K562 (cell line): ENCODE results near the gene ERCC3. TPM values are rescaled to one million over a fixed set of nuclear protein-coding genes. Genes with fewer than 3 reads are reported as not detected.

Experiments used
- CUX1 ChIP-seq: fragments of 200-800 bp; sonication (Bioruptor generic); IDR thresholded peaks from 2 replicates; pipeline ENCODE4 v1.6.1; 2016; ENCODE audit warnings: missing genetic modification characterization, missing compliant biosample characterization
- GABPB1 ChIP-seq: sonication (generic); formaldehyde crosslinking; IDR thresholded peaks from 2 replicates; pipeline ENCODE4 v1.8.0; 2022; ENCODE audit warnings: mild to moderate bottlenecking, missing genetic modification reagents
- MAFF ChIP-seq: IDR thresholded peaks from 2 replicates; pipeline ENCODE4 v1.6.1; 2012; ENCODE audit warnings: low read length, improper control_type of control experiment
- NCOA6 ChIP-seq: fragments of 450-650 bp; IDR thresholded peaks from 2 replicates; pipeline ENCODE4 v1.6.1; 2017; ENCODE audit warnings: mild to moderate bottlenecking
- PHB ChIP-seq: fragments of 250-450 bp; sonication (Bioruptor Pico); IDR thresholded peaks from 2 replicates; pipeline ENCODE4 v1.5.0; 2021
- RFX5 ChIP-seq: IDR thresholded peaks from 2 replicates; pipeline ENCODE4 v1.6.1; 2011; ENCODE audit warnings: low read depth, mild to moderate bottlenecking, improper control_type of control experiment, low read length
- SP1 ChIP-seq: sonication (generic); formaldehyde crosslinking; IDR thresholded peaks from 2 replicates; pipeline ENCODE4 v1.8.1; 2022; ENCODE audit warnings: mild to moderate bottlenecking, missing genetic modification reagents
- XRCC5 ChIP-seq: fragments of 200-400 bp; formaldehyde crosslinking; IDR thresholded peaks from 2 replicates; pipeline ENCODE4 v1.6.1; 2017; ENCODE audit warnings: low read depth, mild to moderate bottlenecking, low read length
- ZBTB2 ChIP-seq: fragments of 450-650 bp; IDR thresholded peaks from 2 replicates; pipeline ENCODE4 v1.6.1; 2016; ENCODE audit warnings: antibody characterized with exemption
- ZKSCAN3 ChIP-seq: fragments of 250-450 bp; sonication (Bioruptor Pico); IDR thresholded peaks from 2 replicates; pipeline ENCODE4 v1.4.0; 2020
- ZNF134 ChIP-seq: fragments of 250-450 bp; sonication (Bioruptor Pico); conservative IDR thresholded peaks from 2 replicates; pipeline ENCODE4 v1.4.0; 2020
- ZNF197 ChIP-seq: fragments of 200-800 bp; sonication (Bioruptor generic); IDR thresholded peaks from 2 replicates; pipeline ENCODE4 v1.6.1; 2016; ENCODE audit warnings: low read depth, missing genetic modification characterization, missing compliant biosample characterization
- ZNF324 ChIP-seq: fragments of 250-450 bp; sonication (Bioruptor Pico); IDR thresholded peaks from 2 replicates; pipeline ENCODE4 v1.4.0; 2020; ENCODE audit warnings: mild to moderate bottlenecking
- ZNF449 ChIP-seq: fragments of 250-450 bp; sonication (Bioruptor Pico); IDR thresholded peaks from 2 replicates; pipeline ENCODE4 v1.8.0; 2022; ENCODE audit warnings: moderate library complexity, mild to moderate bottlenecking, inconsistent platforms
- polyA plus RNA-seq, 8 experiments: library from polyadenylated mRNA; depleted of rRNA in 4 of 8; stranded (reverse) in 5 of 8; unstranded in 3 of 8; fragments of >200 nt; fragmentation: Nextera tagmentation in 2 of 8; fragmentation: Illumina TruSeq in 1 of 8; extraction: Ambion mirVana in 2 of 8; extraction: Trizol in 1 of 8; gene quantifications; 2 replicates each; pipeline versions ENCODE4 v1.2.1 to v1.2.3, GENCODE V29; 2011 to 2014; ENCODE audit warnings: inconsistent platforms in 1 of 8, missing spikeins in 1 of 8
- total RNA-seq, 7 experiments: library from RNA; depleted of rRNA in 6 of 7; stranded (reverse); fragments of >200 nt in 6 of 7; fragmentation: Illumina TruSeq in 2 of 7; extraction: Trizol in 2 of 7; gene quantifications; 2 replicates each; pipeline versions ENCODE4 v1.2.1 to v1.2.3, GENCODE V29; 2011 to 2021; ENCODE audit warnings: low replicate concordance in 1 of 7

The ERCC3 gene
- total and polyA plus RNA-seq, 9 of the 15 experiments (the other 6 are each of a cell fraction or from before 2014, with no cell fraction given): 17.9 to 61.5 (median 43.1) TPM

GRCh38 chr2:127293748-127294562 is at the start of gene ERCC3 (continued):
- TF ChIP-seq CUX1 (CRISPR knock-in tag) (no peak), ZKSCAN3 (no peak), PHB (no peak), ZBTB2 (no peak), MAFF (no peak), ZNF134 (CRISPR knock-in tag) (no peak), XRCC5 (no peak), NCOA6 (no peak), ZNF197 (no peak), SP1 (CRISPR knock-in tag) (no peak), RFX5 (no peak), ZNF324 (CRISPR knock-in tag) (no peak), ZNF449 (CRISPR knock-in tag) (no peak), GABPB1 (CRISPR knock-in tag) (peak; percentile 93)
